ENCODE data around the gene HCN1.
"Not testable (repeated sequence)": the region's sequence is repeated elsewhere in the genome, so short reads cannot be mapped to it uniquely, and the experiment has no call there.

The HCN1 gene

DNA sequence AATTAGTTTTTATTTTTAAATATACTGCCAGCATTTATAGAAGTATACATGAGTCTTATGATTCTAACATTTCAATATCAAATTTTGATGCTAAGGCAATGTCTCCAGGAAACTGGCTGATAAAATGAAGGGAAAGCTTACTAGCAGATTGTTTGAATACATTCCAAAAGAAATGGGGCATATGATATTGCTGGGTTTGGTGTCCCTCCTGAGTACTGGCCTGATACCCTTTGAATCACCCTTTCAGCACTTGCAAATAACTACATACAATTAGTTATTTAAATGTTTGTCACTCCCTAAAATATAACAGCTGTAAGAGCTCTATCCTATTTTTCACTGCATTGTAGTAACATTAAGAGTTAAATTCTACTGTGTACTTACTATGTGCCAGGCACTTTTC is 360.8 kb downstream of the HCN1 start:
- Histone ChIP-seq H3K4me3 (ENCODE audit: low read depth, low read length) (no peak overlapping the region), H2AFZ (no peak overlapping the region), H3K27ac (no peak overlapping the region), H3K9ac (no peak overlapping the region), H3K4me2 (ENCODE audit: low read length) (no peak overlapping the region), H3K36me3 (ENCODE audit: control insufficient read depth, insufficient read depth, low read length) (no peaks in the 10 kb centered on the region), H3K79me2 (no peaks in the 10 kb centered on the region), H3K4me1 (no peaks in the 10 kb centered on the region), H3K27me3 (ENCODE audit: control insufficient read depth, insufficient read depth, low read length) (no peaks in the 10 kb centered on the region), H3K9me3 (ENCODE audit: control insufficient read depth, low read length) (no peaks in the 10 kb centered on the region)
- no peak for TF ChIP-seq CTCF (IDR thresholded peaks at IDR 0.05)

GRCh38 chr5:45334939-45335338 is 361.2 kb downstream of the HCN1 start:
- no peak overlapping the region for H3K9ac ChIP-seq
- H3K36me3 ChIP-seq (ENCODE audit: control insufficient read depth, insufficient read depth, low read length) = no peaks in the 10 kb centered on the region
- no peak overlapping the region for H3K4me3 ChIP-seq (ENCODE audit: low read depth, low read length)
- no peak overlapping the region for H3K4me2 ChIP-seq (ENCODE audit: low read length)
- no peaks in the 10 kb centered on the region for H3K79me2 ChIP-seq
- no peak overlapping the region for H2AFZ ChIP-seq
- H3K27ac ChIP-seq = no peak overlapping the region
- no peaks in the 10 kb centered on the region for H3K27me3 ChIP-seq (ENCODE audit: control insufficient read depth, insufficient read depth, low read length)
- H3K4me1 ChIP-seq = no peaks in the 10 kb centered on the region
- no peaks in the 10 kb centered on the region for H3K9me3 ChIP-seq (ENCODE audit: control insufficient read depth, low read length)
- no peak for TF ChIP-seq CTCF (IDR thresholded peaks at IDR 0.05)

- H3K4me3 ChIP-seq (ENCODE audit: low read depth, low read length); H3K4me1 ChIP-seq; H2AFZ ChIP-seq; H3K9me3 ChIP-seq (ENCODE audit: control insufficient read depth, low read length); H3K36me3 ChIP-seq (ENCODE audit: control insufficient read depth, insufficient read depth, low read length); H3K27ac ChIP-seq; H3K4me2 ChIP-seq (ENCODE audit: low read length); H3K27me3 ChIP-seq (ENCODE audit: control insufficient read depth, insufficient read depth, low read length); H3K79me2 ChIP-seq; H3K9ac ChIP-seq: not testable (repeated sequence)
These were observed 383.6 kb downstream of the HCN1 start for GRCh38 chr5:45312627-45313026.

DNA sequence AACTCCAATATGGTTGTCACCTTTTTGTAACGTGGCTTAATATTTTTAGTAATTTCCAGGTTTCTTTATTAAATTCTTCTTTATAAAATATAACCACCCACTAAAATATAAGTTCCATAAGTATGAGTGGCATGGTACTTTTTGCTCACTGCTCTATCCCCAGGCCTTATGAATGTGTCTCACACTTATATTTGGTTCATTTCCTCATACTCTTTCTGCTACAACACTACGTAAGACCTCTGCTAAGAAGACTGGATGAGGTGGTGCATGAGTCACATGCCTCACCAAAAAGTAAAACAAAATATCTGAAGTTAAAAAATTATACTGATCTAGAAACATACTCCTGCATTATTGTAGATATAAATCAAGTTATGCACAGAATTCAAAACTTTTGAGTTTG is 400.9 kb downstream of the HCN1 start:
- H3K27me3 ChIP-seq (ENCODE audit: control insufficient read depth, insufficient read depth, low read length) = no peaks in the 10 kb centered on the region
- no peak overlapping the region for H3K4me3 ChIP-seq (ENCODE audit: low read depth, low read length)
- no peaks in the 10 kb centered on the region for H3K36me3 ChIP-seq (ENCODE audit: control insufficient read depth, insufficient read depth, low read length)
- H3K4me1 ChIP-seq = no peaks in the 10 kb centered on the region
- no peaks in the 10 kb centered on the region for H3K79me2 ChIP-seq
- no peak overlapping the region for H3K9ac ChIP-seq
- no peak for TF ChIP-seq CTCF (IDR thresholded peaks at IDR 0.05)
- no peaks in the 10 kb centered on the region for H3K9me3 ChIP-seq (ENCODE audit: control insufficient read depth, low read length)
- no peak overlapping the region for H2AFZ ChIP-seq
- no peak overlapping the region for H3K4me2 ChIP-seq (ENCODE audit: low read length)
- H3K27ac ChIP-seq = no peak overlapping the region

GRCh38 chr5:45288746-45289145 is 407.4 kb downstream of the HCN1 start:
- Histone ChIP-seq H3K36me3 (ENCODE audit: control insufficient read depth, insufficient read depth, low read length) (no peaks in the 10 kb centered on the region), H3K27ac (no peak overlapping the region), H3K4me3 (ENCODE audit: low read depth, low read length) (no peak overlapping the region), H3K79me2 (no peaks in the 10 kb centered on the region), H2AFZ (no peak overlapping the region), H3K9ac (no peak overlapping the region), H3K4me2 (ENCODE audit: low read length) (no peak overlapping the region), H3K9me3 (ENCODE audit: control insufficient read depth, low read length) (no peaks in the 10 kb centered on the region), H3K4me1 (no peaks in the 10 kb centered on the region), H3K27me3 (ENCODE audit: control insufficient read depth, insufficient read depth, low read length) (no peaks in the 10 kb centered on the region)
- TF ChIP-seq CTCF (IDR thresholded peaks at IDR 0.05) = no peak

Data from parathyroid adenoma (tissue), 2 donors.